Heart left ventricle (tissue), 16 donors: ENCODE measurements around the gene HOXB3. TPM values are rescaled to one million over a fixed set of nuclear protein-coding genes. Genes with fewer than 3 reads are reported as not detected.

ENCODE experiments used
- ATAC-seq, 4 donors: fragments of 200-7000 bp; cut with Tn5 transposase; one replicate each; pipeline ENCODE4 v1.9.1; 2020 to 2022; ENCODE audit warnings: moderate library complexity in 4 of 4, mild to moderate bottlenecking in 3 of 4, moderate number of reproducible peaks in 1 of 4
- DNase-seq, 5 donors: peaks; one replicate each; pipeline ENCODE4 v3.0.0-alpha.2; 2020
- H3K27ac ChIP-seq, 12 donors: fragments of 200-600 bp; sonication (generic) in 4 of 12; one replicate each; pipeline versions ENCODE4 v1.5.0 to v1.8.0; 2016 to 2022; ENCODE audit warnings: mild to moderate bottlenecking in 2 of 12
- H3K27me3 ChIP-seq, 9 donors: fragments of 200-600 bp; sonication (generic) in 2 of 9; one replicate each; pipeline versions ENCODE4 v1.5.1 to v1.8.0; 2016 to 2022; ENCODE audit warnings: mild to moderate bottlenecking in 3 of 9
- H3K36me3 ChIP-seq, 9 donors: fragments of 200-600 bp; sonication (generic) in 2 of 9; one replicate each; pipeline versions ENCODE4 v1.5.0 to v1.8.0; 2018 to 2022; ENCODE audit warnings: mild to moderate bottlenecking in 2 of 9
- H3K4me1 ChIP-seq, 12 donors: fragments of 200-600 bp; sonication (generic) in 4 of 12; one replicate each; pipeline versions ENCODE4 v1.5.0 to v1.8.0; 2016 to 2022; ENCODE audit warnings: mild to moderate bottlenecking in 3 of 12
- H3K4me3 ChIP-seq, 12 donors: fragments of 200-600 bp; sonication (generic) in 4 of 12; one replicate each; pipeline versions ENCODE4 v1.5.0 to v1.8.0; 2017 to 2022; ENCODE audit warnings: mild to moderate bottlenecking in 9 of 12, moderate library complexity in 4 of 12
- H3K9me3 ChIP-seq, 12 donors: fragments of 200-600 bp; sonication (generic) in 4 of 12; one replicate each; pipeline versions ENCODE4 v1.5.0 to v1.8.0; 2016 to 2022; ENCODE audit warnings: mild to moderate bottlenecking in 1 of 12
- POLR2A ChIP-seq, 2 donors: fragments of 450-650 bp; IDR thresholded peaks; one replicate each; pipeline ENCODE4 v1.6.1; 2017; ENCODE audit warnings: antibody characterized with exemption in 2 of 2, mild to moderate bottlenecking in 2 of 2, moderate library complexity in 2 of 2
- WGBS, 4 donors: extraction: QIAGEN DNeasy Blood & Tissue Kit in 2 of 4; methylation state at CpG; one replicate each; pipeline versions ENCODE4 v1.1.5 to v1.1.7; 2013 to 2018; 5-methylcytosine and 5-hydroxymethylcytosine counted together
- intact Hi-C, 10 donors: fragments of 100-400 bp; cut with DNase I; formaldehyde crosslinking; loops; one replicate each; pipeline versions ENCODE4 v1.11.1 to v1.14.2; 2022
- polyA plus RNA-seq, 2 donors: library from polyadenylated mRNA; stranded (reverse); fragments of 200-250 nt; gene quantifications; one replicate each; pipeline ENCODE4 v1.2.3, GENCODE V29; 2013
- total RNA-seq, 9 donors: library from RNA; depleted of rRNA in 2 of 9; stranded (reverse); fragments of >200 nt in 2 of 9; fragmentation: NEBNext Ultra II Directional in 3 of 9; extraction: Animal tissue kit (Norgen Biotek cat#: 25700) in 3 of 9; gene quantifications; one replicate each; pipeline versions ENCODE4 v1.1.0 to v1.2.4, GENCODE V29; 2016 to 2023
- TF ChIP-seq, protein P1 (sequence below), 12 donors: fragments of 200-600 bp; sonication (generic) in 4 of 12; IDR thresholded peaks; one replicate each; pipeline versions ENCODE4 v1.5.0 to v1.8.0; 2018 to 2022; ENCODE audit warnings: antibody characterized with exemption in 12 of 12, mild to moderate bottlenecking in 5 of 12
- donor health status: ischemic (EF 13 %, LVEDD 7.1; RV severe dilation, severe dysfunction).
- donor health status: healthy with polysubstance abuse.
- donor health status: DM: no; HTN: yes; CAD: no.
- donor health status: DM: no; HTN: no; CAD: no.
- donor health status: ischemic (EF 25% LVEDD 6.9; RV normal size, moderate dysfunction).
- donor health status: ischemic (EF 25% LVEDD 5.7; RV mildly dilated, moderate dysfunction).
- donor health status: healthy.
- donor health status: DM: yes; HTN: yes; CAD: no.
- donor health status: ischemic (EF 35%, LVEDD 5.7; RV mildly dilated, moderate dysfunction).
- donor health status: nonischemic (EF 11% LVEDD 7.7; RV severe dilation, severe dysfunction).
- donor health status: DM: yes; HTN: yes; CAD: no.
- donor health status: PGD.
- donor health status: ischemic (EF 29% LVEDD 5.4; RV normal size, mild dysfunction).
- donor health status: nonischemic (EF 23%, LVEDD 6.1; RV moderate dilation, normal function).

HOXB3 gene
- total and polyA plus RNA-seq, 11 donors, result 0.11 to 5.5 (median 2.0) TPM

DNA sequence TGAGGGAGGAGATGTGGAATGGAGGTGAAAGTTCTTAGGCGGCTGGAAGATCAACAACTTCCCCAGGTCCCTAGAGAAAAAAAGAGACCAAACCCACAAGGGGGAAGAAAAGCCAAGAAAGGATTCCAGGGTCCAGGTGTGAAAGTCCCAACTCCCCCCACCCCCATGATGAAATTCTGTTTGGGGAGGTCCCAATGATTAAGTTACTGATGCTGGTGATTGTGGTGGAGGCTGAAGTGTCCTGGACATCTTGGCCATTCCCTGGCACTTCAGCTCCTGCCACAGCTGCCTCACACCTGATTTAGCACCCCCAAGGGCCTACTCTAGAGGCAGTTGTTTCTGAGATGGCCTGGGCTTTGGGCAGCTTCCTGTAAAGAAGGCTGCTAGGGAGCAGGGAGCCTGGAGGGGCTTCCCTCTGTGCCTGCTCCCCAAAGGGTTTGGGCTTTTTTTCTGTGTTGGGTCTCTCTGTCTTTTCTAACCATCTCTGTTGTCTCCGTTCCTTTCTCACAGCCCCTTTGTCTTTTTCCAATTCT, 25.0 kb downstream of the HOXB3 start:
- H3K4me1 ChIP-seq, result peaks cover 0 to 46% (median 0%) of the 10 kb centered on the region in 12 donors
- H3K27me3 ChIP-seq, result peaks cover 16 to 96% (median 72%) of the 10 kb centered on the region in 9 donors
- peak overlapping the region in 4 of 12 donors; percentile 70 to 97 (median 80) for H3K27ac ChIP-seq
- H3K9me3 ChIP-seq, result no peaks in the 10 kb centered on the region
- no peak for TF ChIP-seq POLR2A (IDR thresholded peaks at IDR 0.05)
- TF ChIP-seq, protein P1, sequence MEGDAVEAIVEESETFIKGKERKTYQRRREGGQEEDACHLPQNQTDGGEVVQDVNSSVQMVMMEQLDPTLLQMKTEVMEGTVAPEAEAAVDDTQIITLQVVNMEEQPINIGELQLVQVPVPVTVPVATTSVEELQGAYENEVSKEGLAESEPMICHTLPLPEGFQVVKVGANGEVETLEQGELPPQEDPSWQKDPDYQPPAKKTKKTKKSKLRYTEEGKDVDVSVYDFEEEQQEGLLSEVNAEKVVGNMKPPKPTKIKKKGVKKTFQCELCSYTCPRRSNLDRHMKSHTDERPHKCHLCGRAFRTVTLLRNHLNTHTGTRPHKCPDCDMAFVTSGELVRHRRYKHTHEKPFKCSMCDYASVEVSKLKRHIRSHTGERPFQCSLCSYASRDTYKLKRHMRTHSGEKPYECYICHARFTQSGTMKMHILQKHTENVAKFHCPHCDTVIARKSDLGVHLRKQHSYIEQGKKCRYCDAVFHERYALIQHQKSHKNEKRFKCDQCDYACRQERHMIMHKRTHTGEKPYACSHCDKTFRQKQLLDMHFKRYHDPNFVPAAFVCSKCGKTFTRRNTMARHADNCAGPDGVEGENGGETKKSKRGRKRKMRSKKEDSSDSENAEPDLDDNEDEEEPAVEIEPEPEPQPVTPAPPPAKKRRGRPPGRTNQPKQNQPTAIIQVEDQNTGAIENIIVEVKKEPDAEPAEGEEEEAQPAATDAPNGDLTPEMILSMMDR (IDR thresholded peaks at IDR 0.05), result no peak
- WGBS, 4 donors, result 43 to 51% (median 44%) methylated on average over 2 of the region's 2 CpGs
- no peaks in the 10 kb centered on the region for H3K36me3 ChIP-seq
- peak overlapping the region in 5 of 12 donors; percentile 39 to 56 (median 54) for H3K4me3 ChIP-seq
- ATAC-seq (no peak), DNase-seq (no peak)
- intact Hi-C loops, result loop anchor here in 1 of 10 donors (2.0 kb wide), 1 partner anchor 14 kb away; the partner anchor contains the start of gene HOXB4

DNA sequence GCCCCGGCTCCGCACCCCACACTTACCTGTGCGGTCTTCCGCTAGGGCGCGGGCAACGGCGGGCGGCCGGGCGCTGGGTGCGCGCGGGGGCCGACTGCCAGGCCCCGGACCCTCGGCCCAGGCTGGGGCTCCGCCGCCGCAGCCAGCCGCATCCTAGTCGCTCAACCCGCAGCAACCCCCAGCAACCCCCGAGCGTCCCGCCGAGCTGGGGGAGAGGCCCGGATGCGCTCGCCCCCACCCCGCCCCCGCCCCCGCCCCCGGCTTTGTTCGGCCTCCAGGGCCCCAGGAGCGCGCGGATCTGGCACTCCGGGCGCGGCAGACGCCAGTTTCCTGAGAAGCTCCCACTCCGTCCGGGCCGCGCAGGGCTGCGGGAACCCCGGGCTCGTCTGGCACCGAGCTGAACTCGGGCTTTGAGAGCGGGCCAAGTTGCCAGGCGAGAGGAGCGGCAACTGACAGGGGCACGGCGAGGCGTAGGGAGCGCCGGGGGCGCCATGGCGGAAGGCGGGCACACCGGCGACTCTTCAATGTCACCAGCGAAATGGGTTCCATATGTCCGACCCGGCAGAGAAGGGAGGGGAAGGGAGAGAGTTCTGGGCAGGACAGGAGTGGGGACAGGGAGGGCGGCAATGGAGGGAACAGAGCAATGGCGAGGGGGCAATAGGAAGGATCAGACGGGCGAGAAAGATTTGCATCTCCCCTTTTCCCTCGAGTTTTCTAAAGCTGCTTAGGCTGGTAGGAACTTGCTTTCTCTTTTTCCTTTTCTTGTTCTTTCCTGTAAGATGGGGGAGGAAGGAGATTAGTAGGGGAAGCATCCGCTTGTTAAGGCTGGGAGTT, 25.6 kb downstream of the HOXB3 start:
- ATAC-seq (peak in 2 of 4 donors; percentile 33 to 56), DNase-seq (peak in 1 of 5 donors; percentile 68)
- Histone ChIP-seq H3K4me1 (peaks cover 0 to 44% (median 0%) of the 10 kb centered on the region in 12 donors), H3K27me3 (peaks cover 14 to 96% (median 72%) of the 10 kb centered on the region in 9 donors), H3K4me3 (peak overlapping the region; percentile 14 to 56 (median 48)), H3K9me3 (no peaks in the 10 kb centered on the region), H3K27ac (peak overlapping the region in 9 of 12 donors; percentile 4 to 97 (median 59)), H3K36me3 (no peaks in the 10 kb centered on the region)
- TF ChIP-seq, protein P1 (IDR thresholded peaks at IDR 0.05), result no peak
- no peak for TF ChIP-seq POLR2A (IDR thresholded peaks at IDR 0.05)
- intact Hi-C loops, result loop anchor here in 1 of 10 donors (2.0 kb wide), 1 partner anchor 14 kb away; the partner anchor contains the start of gene HOXB4
- WGBS, 4 donors, result 5 to 9% (median 7%) methylated on average over 32 to 73 of the region's 73 CpGs

DNA sequence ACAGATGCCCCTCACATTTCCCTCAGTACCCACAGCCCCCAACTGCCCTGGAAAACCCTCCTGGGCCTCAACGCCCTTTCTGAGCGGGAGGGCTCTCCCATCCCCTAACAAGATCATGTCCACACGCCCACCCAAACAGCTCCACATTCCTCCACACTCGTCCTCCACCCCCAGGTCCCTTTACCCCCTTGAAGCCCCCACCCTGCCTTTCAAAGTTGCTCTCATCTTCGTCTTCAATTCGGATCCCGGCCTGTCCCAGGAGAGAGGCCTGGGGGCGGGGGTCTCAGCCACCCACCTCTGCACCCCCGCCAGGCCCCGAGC, 26.2 kb downstream of the HOXB3 start:
- peaks cover 12 to 96% (median 67%) of the 10 kb centered on the region in 9 donors for H3K27me3 ChIP-seq
- peak overlapping the region in 7 of 12 donors; percentile 4 to 97 (median 58) for H3K27ac ChIP-seq
- 14 to 24% (median 20%) methylated on average over 8 to 10 of the region's 10 CpGs for WGBS, 4 donors
- H3K4me1 ChIP-seq, result peaks cover 0 to 40% (median 0%) of the 10 kb centered on the region in 12 donors
- H3K36me3 ChIP-seq, result no peaks in the 10 kb centered on the region
- ATAC-seq (no peak), DNase-seq (no peak)
- no peaks in the 10 kb centered on the region for H3K9me3 ChIP-seq
- H3K4me3 ChIP-seq, result peak overlapping the region in 11 of 12 donors; percentile 24 to 56 (median 48)
- no peak for TF ChIP-seq POLR2A (IDR thresholded peaks at IDR 0.05)
- TF ChIP-seq, protein P1 (IDR thresholded peaks at IDR 0.05), result no peak
- intact Hi-C loops, result loop anchor here in 1 of 10 donors (2.0 kb wide), 1 partner anchor 15 kb away; the partner anchor contains the start of gene HOXB4

DNA sequence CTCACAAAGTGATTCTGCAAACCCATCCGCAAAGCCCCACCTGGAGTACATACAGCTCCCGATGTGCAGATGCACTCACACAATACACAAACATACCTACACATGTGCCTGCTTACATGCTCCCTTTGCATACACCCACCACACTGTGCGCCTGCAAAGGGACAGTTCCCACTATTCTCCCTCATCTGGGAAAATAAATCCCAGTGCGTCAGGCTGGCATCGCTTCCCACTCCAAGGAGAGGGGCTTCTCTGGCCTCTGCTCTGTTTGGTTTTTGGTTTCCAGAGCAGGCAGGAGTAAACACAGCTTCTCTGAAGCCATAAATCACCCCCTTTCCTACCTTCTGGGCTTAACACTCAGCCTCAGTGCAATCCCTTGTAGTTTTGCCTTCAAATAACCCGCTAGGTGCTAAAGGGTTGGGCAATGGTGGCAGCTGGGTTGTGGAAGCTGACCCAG, 26.6 kb downstream of the HOXB3 start:
- 47 to 55% (median 51%) methylated on average over 6 of the region's 6 CpGs for WGBS, 4 donors
- Histone ChIP-seq H3K4me3 (peak overlapping the region in 6 of 12 donors; percentile 27 to 56 (median 52)), H3K27me3 (peaks cover 12 to 96% (median 65%) of the 10 kb centered on the region in 9 donors), H3K4me1 (peaks cover 0 to 40% (median 0%) of the 10 kb centered on the region in 12 donors), H3K27ac (peak overlapping the region in 1 of 12 donors; percentile 97), H3K9me3 (no peaks in the 10 kb centered on the region), H3K36me3 (no peaks in the 10 kb centered on the region)
- intact Hi-C loops, result no loop called here
- TF ChIP-seq POLR2A (IDR thresholded peaks at IDR 0.05), result no peak
- TF ChIP-seq, protein P1 (IDR thresholded peaks at IDR 0.05), result no peak
- DNase-seq (no peak), ATAC-seq (no peak)
